CD4-positive, alpha-beta T cell treated with Interleukin-6 at 100 ng/mL for 8 hours (primary cell): ENCODE measurements around the gene GRIA4.
A peak's percentile ranks its signal among the peaks of the same experiment; 100 is the strongest.
"Not testable (repeated sequence)": the region's sequence is repeated elsewhere in the genome, so short reads cannot be mapped to it uniquely, and the experiment has no call there.

ENCODE experiments used
- DNase-seq: peaks from one replicate; pipeline ENCODE4 v3.0.0-alpha.2; 2020; ENCODE audit warnings: mixed read lengths, low spot score

Gene GRIA4

DNA sequence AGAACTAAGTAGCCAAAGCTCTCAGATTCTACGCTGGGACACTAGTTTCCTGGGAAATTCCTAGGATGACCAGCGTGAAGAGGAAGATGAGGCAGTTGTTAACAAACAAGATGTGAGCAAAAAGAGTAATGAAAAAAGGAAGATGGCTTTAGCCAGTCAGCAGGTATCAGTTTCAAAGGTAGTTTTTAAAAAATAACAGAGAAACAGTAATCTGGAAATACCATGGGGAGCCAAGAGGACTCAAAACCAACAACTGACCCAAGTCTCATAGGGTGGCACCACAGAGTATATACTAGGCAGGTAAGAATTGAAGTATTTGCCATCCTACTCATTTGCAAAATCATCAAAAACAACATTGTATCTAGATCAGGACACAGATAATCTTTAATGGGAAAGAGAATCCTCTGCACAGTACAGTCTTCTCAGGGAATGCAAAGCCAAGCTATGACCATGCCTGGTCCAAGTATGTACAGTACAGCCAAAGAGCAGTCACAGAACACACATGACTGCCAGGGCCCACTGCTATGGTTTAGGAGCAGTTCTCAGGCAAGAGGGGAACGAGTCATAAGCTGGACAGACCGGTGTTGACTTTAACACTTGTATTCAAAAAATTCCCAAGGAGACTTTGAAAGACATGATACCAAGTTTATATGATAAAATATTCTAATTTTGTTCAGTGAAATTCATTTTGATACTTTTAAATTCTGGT lies 391.6 kb downstream of the GRIA4 start:
- DNase-seq: no peak

DNA sequence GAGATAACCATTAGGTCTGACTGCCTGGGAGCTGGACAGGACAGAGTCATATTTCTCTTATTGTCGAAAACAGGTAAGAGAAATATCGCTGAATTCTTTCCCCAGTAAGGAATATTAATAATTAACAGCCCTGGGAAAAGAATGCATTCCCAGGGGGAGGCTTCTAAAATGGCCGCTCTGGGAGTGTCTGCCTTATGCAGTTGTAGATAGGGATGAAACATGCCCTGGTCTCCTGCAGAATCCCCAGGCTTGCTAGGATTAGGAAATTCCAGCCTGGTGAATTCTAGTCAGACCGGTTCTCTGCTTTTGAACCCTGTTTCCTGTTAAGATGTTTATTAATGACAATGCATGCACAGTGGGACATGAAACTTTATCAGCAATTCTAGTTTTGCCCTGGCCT lies 393.2 kb downstream of the GRIA4 start:
- not testable (repeated sequence) for DNase-seq

DNA sequence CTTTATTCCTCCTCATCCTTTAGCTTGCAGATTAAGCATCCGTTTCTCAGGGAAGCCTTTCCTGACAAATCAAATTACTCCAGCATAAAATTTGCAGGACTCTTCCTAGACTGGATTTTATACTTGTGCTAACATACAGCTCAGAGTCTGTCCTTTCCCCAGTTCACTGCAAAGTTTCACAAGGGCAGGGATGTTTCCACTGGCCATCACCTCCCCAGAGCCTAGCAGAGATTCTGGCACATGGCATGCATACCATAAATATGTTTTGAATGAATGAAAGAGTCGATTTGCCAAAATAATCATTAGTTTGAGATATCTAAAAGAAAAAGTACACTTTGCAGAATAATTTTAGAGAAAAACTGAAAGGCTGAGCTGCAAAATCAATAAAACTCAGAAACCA lies 401.6 kb downstream of the GRIA4 start:
- DNase-seq: no peak

DNA sequence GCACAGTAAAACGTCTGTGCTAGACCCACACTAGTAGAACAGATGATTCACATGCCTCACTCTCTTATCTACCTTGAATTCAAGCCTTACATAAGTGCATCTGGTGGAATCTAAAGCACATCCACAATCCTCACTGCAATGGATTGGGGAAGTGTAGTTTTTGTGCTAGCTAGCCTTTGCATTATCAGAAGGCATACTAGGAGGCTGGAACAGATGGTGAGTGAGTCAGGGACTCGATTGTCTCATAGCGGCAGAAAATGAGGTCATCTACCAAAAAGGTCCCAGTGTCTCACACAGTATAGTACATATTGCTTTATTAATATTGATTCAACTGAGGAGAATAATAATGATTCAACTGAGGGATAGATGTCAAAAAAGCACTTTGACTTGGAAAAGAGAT lies 402.9 kb downstream of the GRIA4 start:
- no peak for DNase-seq

DNA sequence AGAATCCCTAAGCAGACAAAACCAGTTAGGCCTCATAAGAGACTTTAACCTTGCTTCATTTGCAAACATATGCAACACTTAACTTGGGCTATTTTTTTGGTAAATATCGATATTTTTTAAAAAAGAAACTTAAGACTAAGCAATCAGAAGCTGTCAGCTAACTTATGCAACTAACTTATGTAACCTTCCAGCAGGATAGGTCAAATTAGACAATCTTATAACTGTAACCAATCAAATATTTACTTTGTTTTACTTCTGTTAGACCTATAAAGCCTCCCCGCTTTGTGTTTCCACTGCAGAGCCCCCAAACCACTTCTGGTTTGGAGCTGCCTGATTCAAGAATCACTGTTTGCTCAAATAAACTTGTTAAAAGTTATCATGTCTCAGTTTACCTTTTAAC lies 404.2 kb downstream of the GRIA4 start:
- DNase-seq: no peak

DNA sequence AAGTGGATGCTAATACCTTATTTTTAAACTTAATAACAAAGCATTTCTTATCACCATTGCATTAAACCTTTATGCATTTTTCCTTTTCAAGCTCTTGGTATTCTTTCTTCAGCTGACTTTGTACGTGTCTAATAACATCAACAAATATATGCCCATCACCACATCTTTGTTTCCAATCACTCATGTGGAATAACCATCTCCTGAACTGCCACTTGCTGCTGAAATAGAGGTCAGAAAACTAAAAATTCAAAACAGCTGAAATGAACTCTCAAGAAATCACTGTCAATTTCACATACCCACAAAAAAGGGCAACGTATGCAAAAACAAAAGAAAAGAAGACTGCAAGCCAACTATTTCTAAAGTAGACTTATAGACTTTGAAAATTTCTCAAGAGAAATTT lies 404.7 kb downstream of the GRIA4 start:
- DNase-seq: no peak

DNA sequence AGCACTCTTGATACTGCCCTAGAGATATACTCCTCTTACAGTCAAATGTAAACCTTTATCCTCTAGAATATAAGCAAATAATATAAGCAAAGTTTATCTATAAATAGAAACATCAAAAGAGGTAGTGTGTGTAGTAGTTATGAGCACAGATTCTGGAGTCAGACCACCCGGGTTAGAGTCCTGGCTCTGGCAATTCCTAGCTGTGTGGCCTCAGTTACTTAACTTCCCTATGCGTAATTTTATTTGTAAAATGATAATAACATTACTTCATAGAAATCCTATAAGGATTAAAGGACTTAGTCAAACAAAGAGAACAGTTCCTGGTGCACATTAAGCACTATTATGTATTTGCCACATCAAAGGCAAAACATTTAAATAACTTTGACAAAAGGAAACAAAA lies 405.2 kb downstream of the GRIA4 start:
- no peak for DNase-seq

DNA sequence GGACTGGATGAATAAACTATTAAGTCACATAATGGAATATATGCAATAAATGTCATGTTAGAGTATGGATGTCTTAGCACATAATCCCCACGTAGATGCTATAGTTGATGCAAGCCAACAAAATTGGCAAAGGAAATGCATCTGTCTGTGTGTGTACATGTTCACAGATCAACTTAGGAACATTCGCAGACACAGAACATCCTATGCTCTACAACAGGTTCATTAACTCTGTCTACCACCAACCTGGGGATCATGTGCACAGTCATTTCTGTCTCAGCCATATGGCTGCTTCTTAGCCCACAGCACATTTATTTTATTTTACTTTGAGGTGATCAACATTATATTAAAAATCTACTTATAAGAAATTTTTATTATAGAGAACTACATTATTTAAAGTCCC lies 407.2 kb downstream of the GRIA4 start:
- no peak for DNase-seq

DNA sequence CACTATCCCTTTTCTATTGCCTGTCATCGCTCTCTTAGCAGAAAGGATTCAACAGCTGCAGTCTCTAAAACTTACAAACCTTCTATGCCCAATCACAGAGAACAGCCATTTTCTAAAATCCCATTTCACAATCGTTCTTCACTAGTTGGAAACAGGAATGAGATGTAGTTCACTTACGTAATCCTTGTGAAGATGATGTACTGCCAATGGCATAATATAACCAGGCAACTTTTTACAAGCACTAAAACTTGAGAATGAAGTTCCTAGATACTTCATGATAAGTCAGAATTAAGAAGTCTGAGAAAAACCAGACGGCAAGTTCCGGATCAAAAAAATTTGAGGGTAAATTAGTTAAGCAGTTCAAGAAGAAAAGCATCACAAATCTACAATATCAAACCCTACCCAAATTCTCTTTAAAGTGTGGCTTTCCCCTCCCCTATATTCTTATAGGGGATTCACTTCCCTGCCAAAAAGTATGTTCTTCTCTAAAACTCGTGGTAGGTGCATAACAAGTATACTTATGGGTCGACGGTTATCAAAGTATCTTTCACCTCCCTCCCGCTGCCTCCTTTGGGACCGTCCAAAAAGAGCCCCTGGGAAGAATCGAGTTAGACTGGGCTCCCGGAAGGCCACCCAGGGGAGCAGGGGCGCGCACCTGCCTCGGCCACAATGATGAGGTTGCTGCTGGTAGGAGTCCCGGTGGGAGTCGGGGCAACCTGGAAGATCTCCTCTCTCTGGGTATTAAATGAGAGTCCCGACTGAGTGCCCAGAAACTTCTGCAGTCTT lies 411.5 kb downstream of the GRIA4 start:
- DNase-seq: no peak

DNA sequence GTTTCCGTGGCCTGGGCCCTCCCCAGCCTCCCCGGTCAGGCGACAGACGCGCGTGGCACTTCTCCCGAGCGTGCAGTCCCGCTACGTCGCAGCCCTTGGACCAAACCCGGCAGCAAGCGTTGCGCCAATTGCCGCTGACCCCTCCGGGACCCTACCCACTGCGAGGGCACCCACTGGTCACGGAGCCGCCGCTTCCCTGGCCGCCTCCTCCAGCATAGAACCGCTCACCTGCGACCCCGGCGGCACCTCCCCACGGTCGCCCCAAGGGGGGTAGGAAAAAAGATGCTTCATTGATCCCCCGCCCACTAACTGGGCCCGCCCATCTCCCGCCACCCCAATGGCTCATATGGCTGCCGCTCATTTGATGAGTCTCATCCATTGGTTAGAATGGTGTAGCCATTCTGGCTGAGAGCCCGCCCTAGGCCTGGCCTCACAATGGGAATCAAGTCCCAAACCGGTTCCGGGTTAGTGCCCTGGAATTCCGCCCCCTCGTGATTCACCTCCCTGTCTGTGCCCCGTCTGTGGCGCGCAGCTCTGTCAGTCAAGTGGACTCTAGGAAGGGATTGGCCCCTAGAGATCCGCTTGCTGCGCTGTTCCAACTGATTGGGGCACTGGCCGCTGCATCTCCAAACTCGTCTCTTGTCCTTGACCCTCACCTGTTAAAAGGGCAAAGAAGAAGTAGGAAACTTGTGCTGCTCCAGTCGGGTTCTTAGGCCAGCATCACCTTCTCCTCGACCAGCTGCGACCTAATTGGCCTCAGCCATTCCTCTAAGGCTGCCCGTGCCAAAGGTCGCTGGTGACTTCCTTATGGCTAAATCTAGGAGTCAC lies 412.3 kb downstream of the GRIA4 start, which contains the start of gene MSANTD4:
Gene MSANTD4, minus strand, starts transcription at position 274 of the 828 bp plus-strand sequence. CDS start 11,323 bp downstream, outside the sequence.
- peak; percentile 97 for DNase-seq

DNA sequence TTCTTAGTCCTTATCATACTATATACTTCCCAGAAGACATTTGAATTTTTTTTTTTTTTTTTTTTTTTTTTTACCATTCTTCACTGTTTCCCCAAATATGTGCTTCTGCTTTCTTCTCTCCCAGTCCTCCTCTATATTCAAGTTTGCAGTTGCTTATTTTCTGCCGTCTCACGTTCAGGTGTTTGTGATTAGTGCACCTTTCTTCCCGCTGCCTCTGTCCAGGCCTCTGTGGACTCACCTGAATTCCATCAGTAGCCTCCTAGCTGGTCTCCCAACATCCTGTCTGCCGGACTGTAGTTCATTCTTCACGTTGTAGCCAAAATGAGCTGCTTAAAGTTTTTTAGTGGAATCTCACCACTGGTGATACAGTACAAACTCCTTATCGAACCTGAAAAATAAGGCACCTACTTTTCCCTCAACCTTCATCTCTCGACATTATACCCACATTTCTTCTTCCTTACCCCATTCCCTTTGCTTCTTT lies 413.0 kb downstream of the GRIA4 start:
- no peak for DNase-seq

DNA sequence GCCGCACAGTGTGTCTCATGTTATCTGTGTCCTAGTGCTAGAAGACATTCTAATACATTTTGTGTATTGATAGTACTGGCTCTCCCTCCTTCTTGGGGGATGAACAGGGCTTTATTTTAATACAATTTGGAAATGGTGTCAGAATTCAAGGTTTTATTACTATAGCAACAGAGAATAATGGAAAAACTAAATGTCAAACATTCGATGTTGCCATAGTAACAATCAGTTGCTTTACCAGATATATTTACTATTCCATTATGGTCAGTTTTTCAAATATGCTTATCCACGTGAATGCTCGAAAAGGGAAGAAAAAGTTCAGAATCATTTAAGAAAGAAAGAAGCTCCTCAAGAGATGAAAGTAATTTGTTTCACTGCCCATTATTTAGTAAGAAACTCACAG lies 420.7 kb downstream of the GRIA4 start:
- no peak for DNase-seq

DNA sequence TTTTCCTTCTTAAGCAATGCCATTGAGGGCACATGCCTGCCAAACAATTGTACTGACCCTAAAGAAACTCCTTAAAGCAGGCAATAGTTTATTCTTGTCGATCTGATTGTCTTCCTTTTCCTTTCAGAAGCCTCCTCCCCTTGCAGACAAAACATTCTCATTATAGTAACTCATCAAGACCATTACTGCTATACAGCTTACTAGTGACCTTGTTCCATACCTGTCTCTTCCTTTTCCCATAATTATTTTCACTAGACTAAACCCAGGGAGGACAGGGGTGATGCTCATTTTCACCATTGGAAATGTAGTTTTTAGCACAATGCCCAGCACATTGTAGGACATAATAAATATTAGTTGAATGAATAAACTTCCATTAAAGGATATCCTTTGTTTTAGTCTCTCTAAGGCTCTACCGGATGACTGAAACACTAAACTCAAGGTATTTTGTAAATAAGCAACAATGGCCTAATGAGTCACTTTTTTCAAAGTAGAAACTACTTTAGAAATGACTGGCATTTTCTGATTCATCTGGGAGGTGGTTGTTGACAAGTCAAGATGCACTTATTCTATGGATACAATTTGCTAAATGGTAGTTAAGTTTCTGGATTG lies 421.4 kb downstream of the GRIA4 start:
- DNase-seq: no peak
